CD4-positive, alpha-beta T cell treated with Interleukin-2 at 100 ng/mL for 4 hours (primary cell): ENCODE data around the gene DENND5A.
"Not testable (repeated sequence)": the region's sequence is repeated elsewhere in the genome, so short reads cannot be mapped to it uniquely, and the experiment has no call there.

Source experiments
- DNase-seq: peaks from one replicate; pipeline ENCODE4 v3.0.0-alpha.2; 2020; ENCODE audit warnings: low spot score

DENND5A gene

GRCh38 chr11:9210922-9211320 lies 54.2 kb downstream of the DENND5A start:
- no peak for DNase-seq

GRCh38 chr11:9210224-9210921 lies 54.8 kb downstream of the DENND5A start:
- peak; percentile 8 for DNase-seq

GRCh38 chr11:9209604-9210003 lies 55.5 kb downstream of the DENND5A start:
- not testable (repeated sequence) for DNase-seq

- no peak for DNase-seq
Observed at GRCh38 chr11:9208726-9209501, 56.2 kb downstream of the DENND5A start.

DNA sequence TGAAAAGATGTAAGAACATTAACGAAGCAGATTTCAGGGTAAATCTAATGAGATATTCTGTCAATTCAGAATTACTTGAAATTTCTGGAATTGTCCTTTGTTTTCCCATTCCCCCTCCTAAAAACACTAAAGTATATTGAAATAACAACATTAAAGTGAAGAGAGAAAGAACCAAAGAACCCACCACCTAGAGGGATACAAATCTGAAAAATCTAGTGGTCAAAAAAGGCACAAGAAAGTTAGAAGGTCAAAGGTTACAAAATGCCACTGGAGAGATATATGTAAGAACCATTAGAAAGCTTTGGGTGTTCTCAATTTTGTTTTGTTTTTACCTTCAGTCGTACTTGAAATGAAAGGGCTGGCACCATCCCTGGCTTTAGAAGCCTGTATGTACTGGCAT lies 57.9 kb downstream of the DENND5A start:
- DNase-seq, result no peak

- DNase-seq, result no peak
Observed at GRCh38 chr11:9206496-9206895, 58.7 kb downstream of the DENND5A start.

GRCh38 chr11:9203691-9204311 lies 61.3 kb downstream of the DENND5A start:
- DNase-seq, result peak; percentile 6

DNA sequence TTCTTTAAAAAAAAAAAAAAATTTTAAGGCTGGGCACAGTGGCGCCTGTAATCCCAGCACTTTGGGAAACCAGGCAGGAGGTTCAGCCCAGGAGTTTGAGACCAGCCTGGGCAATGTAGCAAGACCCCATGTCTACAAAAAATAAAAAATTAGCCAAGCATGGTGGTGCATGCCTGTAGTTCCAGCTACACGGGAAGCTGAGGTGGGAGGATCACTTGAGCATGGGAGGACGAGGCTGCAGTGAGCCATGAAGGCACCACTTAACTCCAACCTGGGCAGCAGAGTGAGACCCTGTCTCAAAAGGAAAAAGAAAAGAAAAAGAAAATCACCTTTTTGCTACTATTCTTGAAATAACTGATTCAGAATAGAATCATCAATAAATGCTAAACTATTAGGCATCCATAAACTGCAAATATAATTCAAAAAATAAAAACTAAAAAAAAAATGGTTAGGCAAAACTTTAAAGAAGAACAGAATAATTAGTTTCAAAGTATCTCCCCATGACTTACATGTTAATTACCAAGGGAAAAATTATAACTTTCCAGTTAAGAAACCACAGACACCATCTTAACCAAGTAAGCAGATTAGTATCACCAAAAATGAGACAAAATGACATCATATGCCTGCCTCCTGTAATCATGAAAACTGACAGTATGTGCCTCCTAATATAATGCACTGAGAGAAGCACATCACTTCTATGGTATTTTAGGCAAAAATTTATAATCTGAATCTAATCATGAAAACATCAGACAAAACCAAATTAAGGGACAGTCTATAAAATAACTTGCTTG lies 63.6 kb downstream of the DENND5A start:
- no peak for DNase-seq

- no peak for DNase-seq
Observed at GRCh38 chr11:9200471-9200870, 64.7 kb downstream of the DENND5A start.

DNA sequence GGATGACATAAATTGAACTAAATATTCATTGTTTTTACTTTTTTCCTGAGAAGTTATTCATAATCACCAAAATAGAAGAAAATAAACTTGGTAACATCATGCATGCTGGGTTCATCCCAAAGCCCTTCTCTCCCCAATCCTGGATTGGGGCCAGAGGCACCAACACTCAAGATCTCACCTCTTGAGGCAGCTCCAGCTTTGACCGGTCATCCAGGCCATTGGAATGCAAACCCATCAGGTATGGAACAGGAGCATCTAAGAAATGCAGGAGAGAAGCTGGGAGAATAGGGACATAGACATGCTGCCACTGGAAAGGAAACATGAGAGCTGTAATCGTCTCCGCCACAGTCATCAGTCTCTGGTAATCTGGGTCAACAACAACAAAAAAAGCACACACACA lies 71.8 kb downstream of the DENND5A start:
- DNase-seq, result no peak

- no peak for DNase-seq
Observed at GRCh38 chr11:9192561-9192960, 72.6 kb downstream of the DENND5A start.

DNA sequence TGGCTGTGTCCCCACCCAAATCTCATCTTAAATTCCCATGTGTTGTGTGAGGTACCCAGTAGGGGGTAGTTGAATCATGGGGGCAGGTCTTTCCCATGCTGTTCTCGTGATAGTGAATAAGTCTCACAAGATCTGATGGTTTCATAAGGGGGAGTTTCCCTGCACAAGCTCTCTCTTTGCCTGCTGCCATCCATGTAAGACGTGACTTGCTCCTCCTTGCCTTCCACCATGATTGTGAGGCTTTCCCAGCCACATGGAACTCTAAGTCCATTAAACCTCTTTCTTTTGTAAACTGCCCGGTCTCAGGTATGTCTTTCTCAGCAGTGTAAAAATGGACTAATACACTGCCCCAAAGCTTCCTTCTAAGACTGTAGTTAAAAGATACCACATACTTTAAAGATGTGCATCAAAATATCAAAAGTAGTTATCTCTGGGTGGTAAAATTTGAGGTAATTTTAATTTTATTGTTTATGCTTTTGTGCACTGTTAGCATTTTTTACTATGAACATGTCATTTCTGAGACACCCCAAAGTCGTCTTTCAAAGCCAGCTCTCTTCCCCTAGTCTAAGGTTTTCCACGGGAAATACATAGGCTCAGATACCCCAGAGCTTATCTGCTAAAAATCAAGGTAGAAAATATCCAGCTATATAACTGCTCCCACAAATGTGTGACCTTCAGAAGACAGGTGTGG lies 74.7 kb downstream of the DENND5A start:
- not testable (repeated sequence) for DNase-seq

- not testable (repeated sequence) for DNase-seq
Observed at GRCh38 chr11:9188860-9189259, 76.3 kb downstream of the DENND5A start.

DNA sequence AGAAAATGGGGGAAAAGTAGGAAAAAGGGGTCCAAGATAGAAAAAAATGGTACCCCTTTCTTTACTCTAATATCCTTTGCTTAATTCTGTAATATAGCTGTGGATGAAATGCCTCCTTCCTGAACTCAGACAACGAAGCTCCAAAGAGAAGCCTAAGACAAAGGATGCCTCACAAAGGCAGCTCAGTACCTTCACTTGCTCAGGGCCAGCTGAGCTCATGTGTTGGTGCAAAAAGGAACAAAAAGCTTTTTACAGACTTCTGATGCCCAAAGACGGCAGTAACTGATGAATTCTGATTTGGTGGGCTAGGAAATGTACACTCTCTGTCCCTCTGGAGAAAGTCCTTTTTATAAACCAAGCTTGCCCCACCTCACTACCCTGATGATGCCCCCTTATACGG lies 77.5 kb downstream of the DENND5A start:
- no peak for DNase-seq

- DNase-seq, result no peak
Observed at GRCh38 chr11:9184516-9184915, 80.6 kb downstream of the DENND5A start.

- no peak for DNase-seq
Observed at GRCh38 chr11:9182180-9182871, 82.8 kb downstream of the DENND5A start.

GRCh38 chr11:9180784-9181183 lies 84.4 kb downstream of the DENND5A start:
- DNase-seq, result no peak

DNA sequence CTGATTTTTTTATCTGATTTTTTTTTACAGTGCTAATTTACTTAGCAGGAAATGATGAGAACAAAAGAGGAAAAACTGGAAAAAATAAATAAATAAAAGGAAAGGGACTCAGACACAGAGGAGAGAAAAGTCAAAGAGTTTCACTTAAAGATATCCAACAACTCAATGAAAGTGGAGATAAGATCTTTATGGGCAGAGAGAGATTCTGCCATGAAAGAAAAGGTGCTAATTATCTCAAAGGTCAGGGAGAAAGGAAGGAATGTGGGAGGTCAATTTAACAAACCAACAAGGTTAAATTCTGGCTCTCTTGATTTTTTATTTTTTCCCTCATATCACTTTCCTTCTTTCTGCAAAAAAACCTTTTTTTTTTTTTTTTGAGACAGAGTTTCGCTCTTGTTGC lies 86.0 kb downstream of the DENND5A start:
- DNase-seq, result no peak

DNA sequence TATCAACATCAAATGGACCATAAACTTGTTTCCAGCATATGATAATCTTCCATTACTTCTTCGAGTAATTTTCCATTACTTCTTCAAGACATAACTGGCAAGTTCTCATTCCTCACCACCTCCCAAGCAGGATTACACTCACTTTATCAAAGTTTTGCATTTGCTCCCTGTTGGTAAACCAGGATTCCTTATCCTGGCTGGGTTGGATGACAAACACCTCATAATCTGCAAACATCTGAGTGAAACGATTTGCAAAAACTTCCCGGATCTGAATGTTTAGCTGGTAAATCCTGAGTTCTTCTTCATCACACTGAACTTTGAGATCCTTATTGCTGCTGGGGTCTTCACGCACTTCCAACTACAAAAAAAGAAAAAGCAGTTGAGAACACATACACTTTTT lies 86.4 kb downstream of the DENND5A start:
- DNase-seq, result no peak

DNA sequence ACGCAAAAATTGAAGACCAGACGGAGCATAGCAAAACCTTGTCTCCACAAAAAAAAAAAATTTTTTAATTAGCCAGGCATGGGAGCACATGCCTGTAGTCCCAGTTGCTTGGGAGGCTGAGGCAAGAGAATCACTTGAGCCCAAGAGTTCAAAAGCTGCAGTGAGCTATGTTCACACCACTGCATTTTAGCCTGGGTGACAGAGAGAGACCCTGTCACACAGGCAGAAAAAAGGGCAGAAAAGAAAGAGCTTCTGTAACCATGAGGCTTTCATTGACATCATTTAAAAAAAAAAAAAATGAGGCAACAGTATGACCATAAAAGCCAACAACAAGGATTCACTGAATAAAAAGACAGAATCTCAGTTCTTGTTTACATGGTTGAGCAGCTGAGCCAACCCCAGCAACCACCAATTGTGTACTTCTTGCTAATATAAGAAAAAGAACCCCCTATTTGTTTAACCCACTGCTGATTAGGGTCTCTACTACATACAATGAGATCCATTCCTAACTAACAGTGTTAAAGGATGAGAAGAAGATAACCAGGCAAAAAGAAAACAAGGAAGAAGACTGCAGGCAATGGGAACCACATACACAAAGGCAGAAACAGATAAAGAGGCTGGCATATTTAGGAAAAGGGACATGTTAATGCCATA lies 87.6 kb downstream of the DENND5A start:
- DNase-seq, result no peak

DNA sequence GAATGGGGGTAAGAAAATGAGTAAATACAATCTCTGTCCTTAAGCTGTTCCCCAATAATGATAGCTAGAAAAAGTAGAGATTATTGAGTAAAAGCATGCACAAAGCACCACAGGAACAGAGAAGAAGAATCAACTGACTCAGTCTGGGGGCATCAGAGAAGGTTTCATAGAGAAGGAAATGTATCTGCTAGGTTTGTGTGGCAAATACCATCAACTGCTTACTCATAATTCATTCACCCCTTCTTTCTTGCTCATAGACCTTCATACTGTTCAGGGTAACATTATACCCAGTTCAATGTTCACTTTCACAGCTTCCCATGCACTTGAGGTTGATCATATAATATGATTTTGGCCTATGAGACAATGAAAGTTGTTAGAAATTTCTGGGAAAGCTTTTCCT lies 88.6 kb downstream of the DENND5A start:
- no peak for DNase-seq
